Endothelial cell of hepatic sinusoid (primary cell): Measurements from ENCODE around the gene TYSND1.
"Not testable (repeated sequence)": the region's sequence is repeated elsewhere in the genome, so short reads cannot be mapped to it uniquely, and the experiment has no call there.

Source experiments
- in situ Hi-C: cut with HindIII; loops from 2 replicates; pipeline ENCODE4 v1.10.0; 2017; ENCODE audit warnings: low sequenced_read_pairs

The TYSND1 gene

DNA sequence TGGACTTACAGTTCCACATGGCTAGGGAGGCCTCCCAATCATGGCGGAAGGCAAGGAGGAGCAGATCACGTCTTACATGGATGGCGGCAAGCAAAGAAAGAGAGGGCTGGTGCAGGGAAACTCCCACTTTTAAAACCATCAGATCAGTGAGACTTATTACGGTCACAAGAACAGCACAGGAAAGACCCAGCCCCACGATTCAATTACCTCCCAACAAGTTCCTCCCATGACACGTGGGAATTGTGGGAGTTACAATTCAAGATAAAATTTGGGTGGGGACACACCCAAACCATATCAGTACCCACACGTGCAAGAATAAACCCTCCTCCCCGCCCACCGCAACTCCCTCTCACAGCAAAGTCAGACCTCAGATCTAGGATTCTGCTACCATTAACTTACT is 9.4 kb downstream of the TYSND1 start:
- in situ Hi-C loops, result no loop called here

DNA sequence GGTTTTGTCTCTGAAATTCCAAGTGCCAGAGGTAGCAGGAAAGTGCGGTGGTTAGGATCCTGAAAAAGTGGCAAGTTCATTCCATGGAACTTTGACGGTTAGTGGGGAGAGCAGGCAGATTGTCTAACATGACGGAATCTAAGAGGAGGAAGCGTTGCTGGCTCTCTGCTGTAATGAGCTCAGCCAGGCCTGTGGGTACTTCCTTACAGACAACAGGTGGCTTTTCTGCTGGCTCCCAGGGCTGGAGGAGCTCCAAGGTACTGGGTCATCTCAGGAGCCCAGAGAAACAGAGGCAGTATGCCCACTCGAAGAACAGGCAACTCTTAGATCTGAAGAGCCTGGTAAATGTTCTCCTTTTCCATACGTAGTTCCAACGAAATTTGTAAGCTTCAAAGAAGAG is 10.8 kb downstream of the TYSND1 start:
- in situ Hi-C loops, result no loop called here

- in situ Hi-C loops, result no loop called here
These were observed 11.5 kb downstream of the TYSND1 start for GRCh38 chr10:70135046-70135445.

DNA sequence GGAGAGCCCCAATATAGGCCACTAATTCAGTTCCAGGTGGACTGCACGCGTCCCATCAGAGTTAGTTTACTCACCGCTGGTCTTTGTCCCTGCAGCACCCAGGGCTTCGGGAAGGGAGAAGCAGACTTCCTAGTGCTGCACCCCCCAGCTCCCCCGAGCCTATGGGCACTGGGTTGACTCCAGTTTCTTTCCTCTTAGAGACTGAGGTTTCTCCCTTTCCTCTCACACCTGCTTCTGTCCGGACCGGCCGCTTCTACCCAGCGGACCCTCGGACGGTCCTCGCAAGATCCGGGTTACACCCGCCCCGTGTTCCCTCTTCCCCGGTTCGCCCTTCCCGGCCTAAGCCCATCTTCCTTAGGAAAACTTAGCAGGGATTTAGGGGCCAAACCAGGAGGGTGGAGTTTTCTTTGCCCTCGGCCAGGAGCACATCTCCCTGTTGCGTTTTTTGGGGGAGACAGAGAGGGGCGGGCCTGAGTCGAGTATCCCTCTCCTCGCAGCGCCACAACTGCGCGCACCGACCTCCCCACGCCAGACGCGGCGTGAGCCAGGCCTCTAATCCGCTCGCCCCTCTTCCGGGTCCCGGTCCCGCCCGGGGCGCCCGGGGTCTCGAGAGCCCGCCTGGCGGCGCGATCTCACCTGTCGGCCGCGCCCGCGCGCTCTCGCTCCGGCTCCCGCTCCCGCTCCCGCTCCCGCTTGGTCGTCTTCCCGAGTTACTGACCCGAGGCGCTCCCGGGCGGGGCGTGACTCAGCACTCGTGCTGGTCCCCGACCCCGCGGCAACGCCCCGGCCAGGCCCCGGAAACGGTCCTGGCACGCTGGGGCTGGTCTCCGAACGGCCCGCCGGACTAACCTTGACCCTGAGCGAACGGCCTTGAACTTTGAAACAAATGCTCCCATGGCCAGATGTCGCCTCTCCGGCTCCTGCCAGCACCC is 14.1 kb downstream of the TYSND1 start, which contains the start of gene AIFM2:
Gene AIFM2, minus strand, starts transcription at position 728 of the 932 bp plus-strand sequence. CDS start 8,741 bp downstream, outside the sequence.
- in situ Hi-C loops, result no loop called here

GRCh38 chr10:70131560-70131937 is 15.0 kb downstream of the TYSND1 start:
- in situ Hi-C loops, result no loop called here

DNA sequence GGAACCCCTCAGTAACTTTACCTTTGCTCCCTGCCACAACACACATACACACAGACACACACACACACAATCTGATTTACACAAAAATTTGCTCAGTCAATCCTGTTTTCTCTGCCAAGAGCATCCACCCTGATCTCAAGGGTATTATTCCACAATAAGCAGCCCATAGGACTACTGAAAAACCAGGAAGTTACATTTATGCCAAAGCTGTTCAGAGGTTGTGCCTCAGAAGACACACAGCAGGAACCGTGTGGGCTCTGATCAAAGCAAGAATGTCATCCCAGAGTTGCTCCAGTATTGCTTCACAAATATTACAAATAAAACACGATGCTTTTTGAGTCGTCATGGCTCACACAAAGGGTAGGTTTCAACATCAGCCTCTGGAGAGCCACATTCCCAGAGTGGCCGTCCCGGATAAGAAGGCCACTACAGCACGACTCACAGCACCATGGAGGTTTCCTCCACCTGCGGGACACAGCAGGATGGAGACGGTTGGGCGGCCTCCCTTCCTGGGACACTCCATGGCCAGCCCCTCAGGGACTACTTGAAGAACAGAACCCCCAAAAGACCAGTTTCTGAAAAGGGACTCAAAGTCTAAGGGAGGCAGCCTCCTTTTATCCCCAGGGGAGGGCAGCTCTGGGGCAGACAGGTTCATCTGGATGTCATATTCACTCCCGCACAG is 15.5 kb downstream of the TYSND1 start:
- in situ Hi-C loops, result no loop called here

DNA sequence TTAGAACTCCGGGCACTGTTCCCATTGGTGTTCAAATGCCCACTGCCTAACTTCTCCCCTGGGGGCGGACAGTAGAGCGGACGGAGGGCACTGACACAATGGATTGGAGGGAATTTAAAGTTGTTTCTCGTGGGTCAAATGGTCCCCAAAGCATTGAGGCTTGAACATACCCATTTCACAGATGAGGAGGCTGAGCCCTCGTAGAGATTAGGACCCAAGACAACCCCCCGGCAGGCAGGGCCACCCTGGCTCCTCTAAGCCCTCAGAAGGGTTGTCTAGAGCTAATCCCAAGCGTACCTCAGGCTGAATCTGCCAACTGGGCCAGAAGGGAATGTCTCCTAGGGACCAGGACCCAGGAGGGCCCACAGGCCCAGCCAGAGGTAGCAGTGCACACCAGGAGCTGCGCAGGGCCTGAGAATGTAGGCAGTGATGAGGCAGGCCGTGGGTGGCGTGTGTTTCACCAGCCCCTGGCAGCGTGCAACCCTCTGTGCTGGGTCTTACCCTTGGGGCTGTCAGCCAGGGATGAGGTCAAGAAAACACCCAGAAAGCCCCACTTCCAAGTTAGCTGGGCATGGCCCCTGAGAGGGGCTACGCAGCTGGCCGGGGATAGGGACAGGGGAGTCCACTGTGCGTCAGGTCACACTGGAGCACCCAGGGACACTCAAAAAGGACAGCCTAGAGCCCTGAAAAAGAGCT is 19.7 kb downstream of the TYSND1 start:
- in situ Hi-C loops, result no loop called here

DNA sequence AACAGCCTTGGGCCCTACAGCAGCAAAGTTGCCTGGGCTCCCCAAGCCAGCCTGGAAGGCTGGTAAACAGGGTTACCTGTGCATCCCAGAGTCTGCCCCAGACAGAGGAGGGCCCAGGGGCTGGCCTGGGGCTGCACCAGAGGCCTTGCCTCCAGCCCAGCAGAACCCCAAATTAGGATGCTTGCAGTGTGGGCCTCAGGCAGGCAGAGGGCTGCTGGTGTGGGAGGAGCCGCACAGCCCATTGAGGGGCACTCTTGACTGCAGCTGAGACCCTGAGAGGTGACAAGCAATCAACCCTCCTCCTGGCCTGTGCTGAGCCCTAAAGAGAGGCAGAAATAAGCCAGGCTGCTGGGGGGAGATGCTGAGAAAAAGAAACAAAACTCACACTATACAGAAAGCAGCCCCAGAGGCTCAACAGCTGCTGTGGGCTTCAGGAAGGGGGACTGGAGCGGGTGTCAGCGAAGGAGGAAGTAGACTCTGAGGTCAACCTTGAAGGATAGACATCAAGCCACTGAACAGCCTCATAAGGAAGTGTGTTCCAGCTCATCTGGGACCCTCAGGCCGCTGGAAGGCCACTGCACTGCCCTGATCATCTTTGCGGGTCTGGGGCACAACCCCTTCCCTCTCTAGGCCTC is 20.5 kb downstream of the TYSND1 start:
- in situ Hi-C loops, result no loop called here

DNA sequence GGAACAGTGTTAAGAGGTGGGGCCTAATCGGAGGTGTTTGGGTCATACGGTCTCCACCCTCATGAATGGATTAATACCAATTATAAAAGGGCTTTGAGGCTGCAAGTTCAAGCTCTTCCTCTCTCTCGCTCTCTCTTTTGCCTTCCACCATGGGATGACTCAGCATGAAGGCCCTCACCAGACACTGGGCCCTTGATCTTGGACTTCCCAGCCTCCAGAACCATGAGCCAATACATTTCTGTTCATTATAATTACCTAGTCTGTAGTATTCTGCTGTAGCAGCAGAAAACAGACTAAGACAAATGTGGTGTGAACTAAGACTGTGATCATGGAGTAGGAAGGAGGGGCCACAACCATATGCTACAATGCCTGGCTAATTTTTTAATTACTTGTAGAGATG is 21.6 kb downstream of the TYSND1 start:
- in situ Hi-C loops, result no loop called here

DNA sequence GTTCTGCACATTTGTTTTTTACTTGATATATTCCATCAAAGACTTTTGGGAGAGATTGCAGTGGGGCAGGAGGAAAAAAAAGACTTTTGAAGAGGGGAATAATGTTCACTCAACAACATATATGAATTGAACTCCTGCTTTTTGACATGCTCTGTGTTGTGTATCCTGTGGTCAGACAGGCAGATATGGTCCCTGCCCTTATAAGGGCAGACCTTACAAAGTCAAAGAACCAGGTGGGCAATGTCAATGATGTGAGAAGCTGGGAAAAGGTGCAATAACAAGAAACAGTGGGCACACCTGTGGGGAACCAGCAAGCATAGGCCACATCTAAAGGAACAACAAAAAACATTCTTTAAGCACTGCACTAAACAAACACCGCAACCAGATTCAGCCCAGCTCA is 22.1 kb downstream of the TYSND1 start:
- in situ Hi-C loops, result no loop called here

DNA sequence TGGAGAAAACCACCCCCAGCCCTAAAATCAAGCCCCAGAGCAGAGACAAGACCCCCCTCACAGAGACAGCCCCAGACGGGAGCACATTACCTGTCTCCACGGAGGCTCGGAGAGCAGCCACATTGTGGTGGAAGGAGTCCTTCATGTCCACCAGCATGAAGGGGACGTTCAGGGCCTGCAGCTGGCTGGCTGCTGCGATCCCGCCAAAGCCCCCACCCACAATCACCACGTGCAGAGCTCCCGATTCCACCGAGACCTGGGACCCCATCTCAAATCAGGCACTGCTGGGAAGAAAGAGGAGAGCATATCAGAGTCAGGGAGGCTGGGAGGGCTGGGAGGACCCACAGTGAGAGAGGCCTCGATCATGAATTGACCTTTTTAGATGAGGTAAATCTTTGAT is 22.7 kb downstream of the TYSND1 start:
- in situ Hi-C loops, result no loop called here

GRCh38 chr10:70123166-70123565 is 23.3 kb downstream of the TYSND1 start:
- in situ Hi-C loops, result not testable (repeated sequence)

DNA sequence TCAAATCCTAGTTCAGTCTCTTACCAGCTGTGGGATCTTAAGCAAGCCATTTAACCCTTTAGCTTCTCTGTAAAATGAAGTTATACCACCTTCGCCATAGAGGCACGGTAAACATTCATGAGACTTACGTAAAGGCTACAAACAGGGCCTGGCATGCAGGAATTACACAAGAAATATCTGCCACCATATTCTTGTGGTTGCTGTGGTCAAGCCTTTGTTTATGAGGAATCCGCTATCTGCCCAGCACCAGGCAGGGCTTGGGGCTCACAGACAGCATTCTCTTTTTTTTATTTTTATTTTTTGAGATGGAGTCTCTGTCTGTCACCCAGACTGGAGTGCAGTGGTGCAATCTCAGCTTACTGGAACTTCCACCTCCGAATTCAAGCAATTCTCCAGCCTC is 23.8 kb downstream of the TYSND1 start:
- in situ Hi-C loops, result no loop called here

DNA sequence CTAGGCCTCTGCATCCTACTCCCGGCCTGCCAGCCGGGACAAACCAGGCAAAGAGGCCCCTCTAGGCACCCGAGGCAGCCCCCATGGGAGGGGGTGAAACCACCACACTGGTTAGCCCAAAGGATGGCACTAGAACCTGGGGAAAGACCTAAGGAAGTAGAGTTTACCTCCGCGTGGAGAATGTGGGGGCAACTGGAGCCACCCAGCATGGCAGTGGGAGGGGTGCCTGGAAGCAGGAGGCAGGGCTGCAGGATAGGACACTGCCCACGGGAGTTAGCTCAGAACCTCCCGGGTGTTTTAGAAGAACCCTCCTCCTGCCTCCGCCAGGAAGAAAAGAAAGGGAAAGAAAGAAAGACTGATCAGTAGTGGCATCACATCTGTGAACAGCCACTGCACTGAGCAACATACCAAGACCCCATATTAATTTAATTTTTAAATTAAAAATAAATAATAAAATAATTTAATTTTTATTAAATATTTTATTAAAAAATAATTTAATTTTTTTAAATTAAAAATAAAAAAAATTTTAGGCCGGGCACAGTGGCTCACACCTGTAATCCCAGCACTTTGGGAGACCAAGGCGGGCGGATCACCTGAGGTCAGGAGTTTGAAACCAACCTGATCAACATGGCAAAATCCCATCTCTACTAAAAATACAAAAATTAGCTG is 25.1 kb downstream of the TYSND1 start:
- in situ Hi-C loops, result no loop called here

- in situ Hi-C loops, result no loop called here
These were observed 26.1 kb downstream of the TYSND1 start for GRCh38 chr10:70120417-70120816.

GRCh38 chr10:70119623-70120022 is 26.9 kb downstream of the TYSND1 start:
- in situ Hi-C loops, result no loop called here

GRCh38 chr10:70119197-70119596 is 27.3 kb downstream of the TYSND1 start:
- in situ Hi-C loops, result no loop called here

DNA sequence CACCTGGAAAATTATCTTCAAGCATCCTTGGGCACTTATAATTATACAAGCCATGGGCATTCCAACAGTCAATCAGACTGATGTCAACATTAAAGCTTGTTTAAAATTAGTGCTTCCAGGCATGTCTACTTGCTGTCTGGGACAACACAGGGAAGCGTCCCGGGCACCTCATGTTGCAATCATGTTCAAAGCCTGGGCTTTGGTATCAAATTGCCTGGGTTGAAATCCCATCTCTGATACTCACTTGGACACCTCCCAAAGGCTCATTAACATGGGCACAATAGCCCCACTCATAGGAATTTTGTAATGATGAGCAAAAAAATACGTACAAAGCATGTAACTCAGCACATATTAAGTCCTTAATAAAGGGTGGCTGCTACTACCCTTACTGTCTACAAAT is 28.3 kb downstream of the TYSND1 start:
- in situ Hi-C loops, result no loop called here

GRCh38 chr10:70117646-70118045 is 28.9 kb downstream of the TYSND1 start:
- in situ Hi-C loops, result no loop called here

DNA sequence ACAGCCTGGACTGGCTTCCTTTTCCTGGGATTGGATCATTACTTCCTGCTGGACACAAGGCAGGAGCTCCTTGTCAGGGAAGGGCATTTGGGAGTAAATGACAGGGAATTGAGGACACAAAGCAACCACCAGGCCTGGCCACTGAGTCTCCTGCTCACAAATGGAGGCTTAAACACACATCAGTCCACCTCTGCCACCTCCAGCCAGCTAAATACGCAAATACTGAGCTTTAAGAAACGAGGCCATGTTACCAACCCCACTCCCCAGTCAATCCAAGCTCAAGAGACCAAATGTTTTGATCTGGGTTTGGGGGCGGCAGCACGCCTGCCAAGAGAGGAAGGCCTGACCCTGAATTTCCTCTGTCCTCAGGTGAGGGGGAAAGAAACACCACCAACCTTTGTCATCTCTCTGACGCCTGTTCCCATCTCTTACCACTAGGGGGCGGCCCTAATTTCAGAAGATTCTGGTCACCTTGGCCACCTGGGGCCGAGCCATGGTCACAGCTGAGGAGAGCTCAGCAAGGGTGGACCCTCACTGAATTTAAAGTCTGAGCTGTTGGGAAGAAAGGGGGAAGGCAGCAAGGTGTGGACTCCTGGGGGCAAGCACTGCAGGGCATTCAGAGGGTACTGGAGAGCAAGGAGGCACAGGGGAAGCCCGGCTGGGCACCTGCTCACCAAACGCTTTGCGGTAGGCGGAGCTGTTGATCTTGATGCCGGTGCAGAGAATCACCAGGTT is 30.4 kb downstream of the TYSND1 start:
- in situ Hi-C loops, result no loop called here
